ENCODE measurements around the gene RFC2. TPM values are rescaled to one million over a fixed set of nuclear protein-coding genes. Genes with fewer than 3 reads are reported as not detected.

RFC2 gene
- total and polyA plus RNA-seq, 10 of the 15 experiments (the other 5 are each of a cell fraction or from before 2014, with no cell fraction given): 25.8 to 145 (median 90.9) TPM

DNA sequence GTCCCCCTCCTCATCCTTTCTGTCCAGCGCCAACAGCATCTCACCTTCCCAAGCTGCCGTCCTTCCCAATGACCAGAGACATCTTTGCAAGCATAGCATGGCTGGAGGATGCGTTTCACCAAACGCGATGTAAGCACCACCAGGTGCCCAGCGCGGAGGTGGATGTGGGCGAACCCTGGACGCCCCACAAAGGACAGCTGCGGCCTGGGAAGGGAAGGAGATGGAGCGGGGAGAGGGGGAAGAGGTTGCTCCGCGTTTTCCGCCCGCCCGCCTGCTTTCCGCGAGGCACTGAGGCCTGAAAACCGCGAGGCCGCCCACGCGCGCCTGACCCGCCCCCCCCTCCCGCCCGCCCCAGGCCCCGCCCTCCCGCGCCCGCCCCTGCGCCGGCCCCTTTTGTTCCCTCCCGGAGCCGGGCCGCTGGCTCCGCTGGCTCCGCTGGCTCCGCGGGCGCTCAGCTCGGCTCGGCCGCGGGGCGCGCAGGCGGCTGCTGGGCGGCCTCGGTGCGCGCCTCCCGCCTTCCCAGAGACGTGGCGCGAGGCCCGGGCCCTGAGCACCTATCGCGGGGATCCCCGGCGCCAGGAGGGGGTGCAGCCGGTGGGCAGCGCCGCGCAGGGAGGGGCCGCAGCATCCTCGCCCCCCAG is 34.9 kb upstream of the RFC2 start, which contains the start of gene CLIP2 (continued):
- no peak for TF ChIP-seq CEBPB (IDR thresholded peaks at IDR 0.05; ENCODE audit: borderline replicate concordance in 1 of 2, low read depth in 2 of 2, low read length in 2 of 2)
- TF ChIP-seq, protein P1, sequence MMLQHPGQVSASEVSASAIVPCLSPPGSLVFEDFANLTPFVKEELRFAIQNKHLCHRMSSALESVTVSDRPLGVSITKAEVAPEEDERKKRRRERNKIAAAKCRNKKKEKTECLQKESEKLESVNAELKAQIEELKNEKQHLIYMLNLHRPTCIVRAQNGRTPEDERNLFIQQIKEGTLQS (IDR thresholded peaks at IDR 0.05; ENCODE audit: borderline replicate concordance, extremely low read depth, low read depth, low read length): no peak
- TF ChIP-seq PBX3 (IDR thresholded peaks at IDR 0.05; ENCODE audit: insufficient replicate concordance, low read depth, low read length): no peak
- TF ChIP-seq RAD51 (IDR thresholded peaks at IDR 0.05): no peak
- no peak for TF ChIP-seq SMAD5 (IDR thresholded peaks at IDR 0.05; ENCODE audit: low read depth)
- no peak for TF ChIP-seq HDGF (IDR thresholded peaks at IDR 0.05)
- TF ChIP-seq, protein P2, sequence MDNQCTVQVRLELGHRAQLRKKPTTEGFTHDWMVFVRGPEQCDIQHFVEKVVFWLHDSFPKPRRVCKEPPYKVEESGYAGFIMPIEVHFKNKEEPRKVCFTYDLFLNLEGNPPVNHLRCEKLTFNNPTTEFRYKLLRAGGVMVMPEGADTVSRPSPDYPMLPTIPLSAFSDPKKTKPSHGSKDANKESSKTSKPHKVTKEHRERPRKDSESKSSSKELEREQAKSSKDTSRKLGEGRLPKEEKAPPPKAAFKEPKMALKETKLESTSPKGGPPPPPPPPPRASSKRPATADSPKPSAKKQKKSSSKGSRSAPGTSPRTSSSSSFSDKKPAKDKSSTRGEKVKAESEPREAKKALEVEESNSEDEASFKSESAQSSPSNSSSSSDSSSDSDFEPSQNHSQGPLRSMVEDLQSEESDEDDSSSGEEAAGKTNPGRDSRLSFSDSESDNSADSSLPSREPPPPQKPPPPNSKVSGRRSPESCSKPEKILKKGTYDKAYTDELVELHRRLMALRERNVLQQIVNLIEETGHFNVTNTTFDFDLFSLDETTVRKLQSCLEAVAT (IDR thresholded peaks at IDR 0.05): no peak
- TF ChIP-seq TCF12 (IDR thresholded peaks at IDR 0.05; ENCODE audit: low read depth, low read length): no peak
- no peak for TF ChIP-seq POLR2AphosphoS5 (IDR thresholded peaks at IDR 0.05; ENCODE audit: low read length)
- peak; percentile 90 for TF ChIP-seq IKZF1 (conservative IDR thresholded peaks at IDR 0.05)
- TF ChIP-seq ESRRA (IDR thresholded peaks at IDR 0.05; ENCODE audit: low read length): no peak
- no peak for TF ChIP-seq NRF1 (conservative IDR thresholded peaks at IDR 0.05; ENCODE audit: low read depth, low read length)
- TF ChIP-seq ZSCAN29 (IDR thresholded peaks at IDR 0.05): 0 out of 2 replicates have a peak, but pooled peaks have one; percentile 50
- no peak for TF ChIP-seq ZNF217 (IDR thresholded peaks at IDR 0.05)
- no peak for TF ChIP-seq STAT3 (IDR thresholded peaks at IDR 0.05; ENCODE audit: low read depth, low read length)
- TF ChIP-seq, protein P3, sequence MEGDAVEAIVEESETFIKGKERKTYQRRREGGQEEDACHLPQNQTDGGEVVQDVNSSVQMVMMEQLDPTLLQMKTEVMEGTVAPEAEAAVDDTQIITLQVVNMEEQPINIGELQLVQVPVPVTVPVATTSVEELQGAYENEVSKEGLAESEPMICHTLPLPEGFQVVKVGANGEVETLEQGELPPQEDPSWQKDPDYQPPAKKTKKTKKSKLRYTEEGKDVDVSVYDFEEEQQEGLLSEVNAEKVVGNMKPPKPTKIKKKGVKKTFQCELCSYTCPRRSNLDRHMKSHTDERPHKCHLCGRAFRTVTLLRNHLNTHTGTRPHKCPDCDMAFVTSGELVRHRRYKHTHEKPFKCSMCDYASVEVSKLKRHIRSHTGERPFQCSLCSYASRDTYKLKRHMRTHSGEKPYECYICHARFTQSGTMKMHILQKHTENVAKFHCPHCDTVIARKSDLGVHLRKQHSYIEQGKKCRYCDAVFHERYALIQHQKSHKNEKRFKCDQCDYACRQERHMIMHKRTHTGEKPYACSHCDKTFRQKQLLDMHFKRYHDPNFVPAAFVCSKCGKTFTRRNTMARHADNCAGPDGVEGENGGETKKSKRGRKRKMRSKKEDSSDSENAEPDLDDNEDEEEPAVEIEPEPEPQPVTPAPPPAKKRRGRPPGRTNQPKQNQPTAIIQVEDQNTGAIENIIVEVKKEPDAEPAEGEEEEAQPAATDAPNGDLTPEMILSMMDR (IDR thresholded peaks at IDR 0.05 in 2 of 3, conservative IDR thresholded peaks at IDR 0.05 in 1 of 3; ENCODE audit: control insufficient read depth in 2 of 3, extremely low read depth in 1 of 3, insufficient read depth in 1 of 3, low read depth in 3 of 3, low read length in 3 of 3): no peak
- TF ChIP-seq HDAC6 (IDR thresholded peaks at IDR 0.05; ENCODE audit: unreplicated experiment): no peak
- no peak for TF ChIP-seq EP300 (IDR thresholded peaks at IDR 0.05; ENCODE audit: borderline replicate concordance in 1 of 2, control insufficient read depth in 1 of 2, low read depth in 2 of 2, low read length in 2 of 2)
- no peak for TF ChIP-seq BCL11A (IDR thresholded peaks at IDR 0.05; ENCODE audit: low read depth, low read length)
- TF ChIP-seq TCF7 (IDR thresholded peaks at IDR 0.05; ENCODE audit: borderline replicate concordance): no peak
- 0 out of 2 replicates have a peak, but pooled peaks have one; percentile 38 for TF ChIP-seq PAX5 (IDR thresholded peaks at IDR 0.05; ENCODE audit: borderline replicate concordance, low read depth, low read length)
- peak; percentile 29; the same call in 1 of the 2 replicates for TF ChIP-seq BACH1 (IDR thresholded peaks at IDR 0.05; ENCODE audit: borderline replicate concordance)
- TF ChIP-seq JUNB (IDR thresholded peaks at IDR 0.05): no peak
- TF ChIP-seq, protein P4, sequence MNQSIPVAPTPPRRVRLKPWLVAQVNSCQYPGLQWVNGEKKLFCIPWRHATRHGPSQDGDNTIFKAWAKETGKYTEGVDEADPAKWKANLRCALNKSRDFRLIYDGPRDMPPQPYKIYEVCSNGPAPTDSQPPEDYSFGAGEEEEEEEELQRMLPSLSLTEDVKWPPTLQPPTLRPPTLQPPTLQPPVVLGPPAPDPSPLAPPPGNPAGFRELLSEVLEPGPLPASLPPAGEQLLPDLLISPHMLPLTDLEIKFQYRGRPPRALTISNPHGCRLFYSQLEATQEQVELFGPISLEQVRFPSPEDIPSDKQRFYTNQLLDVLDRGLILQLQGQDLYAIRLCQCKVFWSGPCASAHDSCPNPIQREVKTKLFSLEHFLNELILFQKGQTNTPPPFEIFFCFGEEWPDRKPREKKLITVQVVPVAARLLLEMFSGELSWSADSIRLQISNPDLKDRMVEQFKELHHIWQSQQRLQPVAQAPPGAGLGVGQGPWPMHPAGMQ (IDR thresholded peaks at IDR 0.05; ENCODE audit: borderline replicate concordance): no peak
- no peak for TF ChIP-seq TARDBP (IDR thresholded peaks at IDR 0.05; ENCODE audit: borderline replicate concordance)
